Aortic smooth muscle cell (primary cell): ENCODE data around the gene GASK1A. TPM values are rescaled to one million over a fixed set of nuclear protein-coding genes. Genes with fewer than 3 reads are reported as not detected.

Experiments
- total RNA-seq: library from RNA; depleted of rRNA; stranded (reverse); fragments of >200 nt; gene quantifications from 2 replicates; pipeline ENCODE4 v1.2.3, GENCODE V29; 2014

Gene GASK1A
- total RNA-seq = 0.62 and 0.92 TPM in 2 replicates

DNA sequence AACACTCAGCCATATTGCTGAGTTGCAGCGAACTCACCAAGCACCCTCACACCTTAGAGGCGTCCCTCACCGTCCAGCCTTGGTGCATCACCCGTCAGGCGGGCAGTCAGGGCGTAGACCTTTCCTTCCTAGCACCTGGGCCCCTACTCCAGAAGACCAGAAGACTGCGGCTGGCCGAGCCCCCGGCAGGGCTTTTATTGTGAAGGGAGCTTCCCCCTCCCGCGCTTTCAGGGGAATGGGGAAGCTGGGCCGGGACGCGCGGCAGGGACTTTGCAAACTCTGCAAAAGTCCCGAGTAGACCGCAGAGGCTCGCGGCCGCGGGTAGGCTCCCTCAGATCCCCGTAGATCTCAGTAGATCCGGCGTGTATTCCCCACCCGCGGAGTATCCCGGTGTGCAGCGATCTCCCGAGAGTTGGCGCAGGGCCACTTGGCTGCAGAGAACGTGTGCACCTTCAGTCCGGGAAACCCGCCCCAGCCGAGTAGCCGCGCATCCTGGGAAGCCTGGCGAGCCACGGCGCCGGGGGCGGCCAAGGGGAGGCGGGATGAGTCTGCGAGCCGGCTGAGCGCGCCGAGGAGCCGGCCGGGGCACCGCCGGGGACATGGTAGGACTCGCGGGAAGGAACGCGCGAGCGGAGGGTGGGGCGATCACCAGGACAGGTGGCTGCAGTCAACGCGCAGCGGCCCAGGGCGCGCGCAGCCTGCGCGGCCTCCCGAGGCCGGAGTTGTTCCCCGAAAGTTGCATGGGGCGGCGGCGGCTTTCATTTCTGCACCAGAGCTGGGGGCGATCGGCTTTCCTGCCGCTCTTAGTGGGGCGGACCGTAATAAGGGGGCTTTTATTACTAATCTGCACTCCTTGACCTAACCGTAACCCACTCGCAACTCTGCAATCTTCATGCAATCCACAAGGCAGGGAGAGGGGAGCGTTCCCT lies at the start of gene GASK1A:
TSS of gene GASK1A (plus strand) at position 268 of the 929 bp plus-strand sequence. CDS start at position 600, 332 bp downstream.

DNA sequence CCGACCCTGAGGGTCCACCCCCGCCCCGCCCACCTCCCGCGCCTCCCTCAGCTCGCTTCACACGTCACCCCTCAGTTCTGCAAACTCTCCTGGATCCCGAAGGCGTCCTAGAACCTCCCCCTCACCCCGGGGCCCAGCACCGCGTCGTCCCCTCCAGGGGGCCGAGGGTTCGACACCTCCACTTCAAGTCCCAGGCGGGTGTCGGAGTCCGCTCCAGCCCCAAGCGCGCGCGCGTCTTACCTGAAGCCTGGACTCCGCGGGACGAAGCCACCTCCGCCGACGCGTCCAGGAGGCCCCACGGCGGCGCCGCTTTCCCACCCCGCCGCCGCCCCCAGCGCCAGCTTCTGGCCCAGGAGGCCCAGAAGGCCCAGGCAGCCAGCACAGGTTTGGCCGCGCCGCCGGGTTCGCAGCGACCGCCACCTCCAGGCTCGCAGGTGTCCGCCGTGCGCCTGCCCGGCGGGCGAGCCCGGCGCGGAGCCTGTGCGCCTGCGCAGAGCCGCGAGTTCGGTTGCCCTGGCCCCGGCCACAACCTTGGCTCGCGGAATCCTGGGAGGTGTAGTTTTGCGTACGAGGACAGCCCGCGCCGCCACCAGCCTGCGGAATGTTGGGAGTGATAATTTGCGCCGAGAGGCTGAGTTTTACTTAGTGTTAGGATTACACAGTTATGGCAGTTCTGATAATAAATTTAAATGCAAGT lies 126.6 kb downstream of the GASK1A start, which contains the start of gene POMGNT2:
TSS of gene POMGNT2 (minus strand) at position 484 of the 697 bp plus-strand sequence. CDS start 24,648 bp downstream, outside the sequence.

Other genes starting within 250 kb of the GASK1A start
- gene CCDC13, start 206.1 kb upstream of the GASK1A start, total RNA-seq = 0.50 and 1.1 TPM in 2 replicates
- gene HIGD1A, start 174.8 kb upstream of the GASK1A start, total RNA-seq = 169 and 198 TPM in 2 replicates
- 0.06 and 0.26 TPM in 2 replicates for gene ACKR2, start 169.9 kb upstream of the GASK1A start, total RNA-seq
- gene CYP8B1, start 103.4 kb upstream of the GASK1A start, total RNA-seq = not detected in 2 replicates
- 1.7 and 2.1 TPM in 2 replicates for gene ZNF662, start 73.2 kb upstream of the GASK1A start, total RNA-seq
- gene POMGNT2, start 126.8 kb downstream of the GASK1A start, total RNA-seq = 7.7 and 8.7 TPM in 2 replicates